VCaP (cell line): Measurements from ENCODE around the gene APCDD1L.

Experiments
- H3K27ac ChIP-seq: fragments of 450-650 bp; 2 replicates; pipeline ENCODE4 v1.5.1; 2017
- TF ChIP-seq, protein P1 (sequence below): fragments of 450-650 bp; conservative IDR thresholded peaks from 2 replicates; pipeline ENCODE4 v1.5.1; 2017; ENCODE audit warnings: mild to moderate bottlenecking, moderate library complexity

APCDD1L gene

DNA sequence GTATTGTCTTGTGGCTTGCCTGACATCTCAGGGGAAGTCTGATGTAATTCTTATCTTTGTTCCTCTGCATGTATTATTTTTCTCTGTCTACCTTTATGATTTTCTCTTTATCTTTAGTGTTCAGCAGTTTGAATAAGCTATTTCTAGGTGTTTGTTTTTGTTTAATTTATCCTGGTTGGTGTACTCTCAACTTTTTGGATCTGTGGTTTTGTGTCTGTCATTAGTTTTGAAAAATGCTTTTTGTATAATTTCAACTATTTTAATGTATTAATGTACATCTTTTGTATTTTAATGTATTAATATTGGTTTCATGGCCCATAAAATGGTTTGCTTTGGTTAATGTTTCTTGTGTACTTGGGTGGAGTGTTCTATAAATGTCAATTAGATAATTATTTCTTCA is 15.9 kb upstream of the APCDD1L start:
- TF ChIP-seq, protein P1, sequence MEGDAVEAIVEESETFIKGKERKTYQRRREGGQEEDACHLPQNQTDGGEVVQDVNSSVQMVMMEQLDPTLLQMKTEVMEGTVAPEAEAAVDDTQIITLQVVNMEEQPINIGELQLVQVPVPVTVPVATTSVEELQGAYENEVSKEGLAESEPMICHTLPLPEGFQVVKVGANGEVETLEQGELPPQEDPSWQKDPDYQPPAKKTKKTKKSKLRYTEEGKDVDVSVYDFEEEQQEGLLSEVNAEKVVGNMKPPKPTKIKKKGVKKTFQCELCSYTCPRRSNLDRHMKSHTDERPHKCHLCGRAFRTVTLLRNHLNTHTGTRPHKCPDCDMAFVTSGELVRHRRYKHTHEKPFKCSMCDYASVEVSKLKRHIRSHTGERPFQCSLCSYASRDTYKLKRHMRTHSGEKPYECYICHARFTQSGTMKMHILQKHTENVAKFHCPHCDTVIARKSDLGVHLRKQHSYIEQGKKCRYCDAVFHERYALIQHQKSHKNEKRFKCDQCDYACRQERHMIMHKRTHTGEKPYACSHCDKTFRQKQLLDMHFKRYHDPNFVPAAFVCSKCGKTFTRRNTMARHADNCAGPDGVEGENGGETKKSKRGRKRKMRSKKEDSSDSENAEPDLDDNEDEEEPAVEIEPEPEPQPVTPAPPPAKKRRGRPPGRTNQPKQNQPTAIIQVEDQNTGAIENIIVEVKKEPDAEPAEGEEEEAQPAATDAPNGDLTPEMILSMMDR: no peak

GRCh38 chr20:58528412-58528811 is 13.2 kb upstream of the APCDD1L start:
- no peak overlapping the region for H3K27ac ChIP-seq
- TF ChIP-seq, protein P1: no peak

More for the DNA sequence above, 15.9 kb upstream of the APCDD1L start:
- no peak overlapping the region for H3K27ac ChIP-seq

GRCh38 chr20:58526411-58526810 is 11.2 kb upstream of the APCDD1L start:
- TF ChIP-seq, protein P1: no peak
- H3K27ac ChIP-seq: no peak overlapping the region

GRCh38 chr20:58524814-58525213 is 9.6 kb upstream of the APCDD1L start:
- TF ChIP-seq, protein P1: no peak
- no peak overlapping the region for H3K27ac ChIP-seq

DNA sequence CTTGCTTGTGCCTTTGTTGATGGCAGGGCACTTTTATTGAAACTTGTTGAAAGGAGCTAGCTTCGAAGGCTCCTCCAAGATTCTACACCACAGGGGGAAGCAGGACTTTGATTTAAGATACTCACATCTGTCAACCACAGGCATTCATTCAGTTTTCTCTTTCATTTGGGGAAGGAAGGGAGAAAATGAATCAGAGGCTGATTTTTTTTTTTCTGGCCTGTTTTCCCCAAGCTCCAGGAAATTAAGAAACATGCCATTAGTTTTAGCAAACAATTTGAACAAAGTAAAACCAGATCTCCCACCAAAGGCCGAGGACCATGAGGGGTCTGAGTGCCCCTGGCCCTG is 8.7 kb upstream of the APCDD1L start:
- TF ChIP-seq, protein P1: no peak
- H3K27ac ChIP-seq: no peak overlapping the region

DNA sequence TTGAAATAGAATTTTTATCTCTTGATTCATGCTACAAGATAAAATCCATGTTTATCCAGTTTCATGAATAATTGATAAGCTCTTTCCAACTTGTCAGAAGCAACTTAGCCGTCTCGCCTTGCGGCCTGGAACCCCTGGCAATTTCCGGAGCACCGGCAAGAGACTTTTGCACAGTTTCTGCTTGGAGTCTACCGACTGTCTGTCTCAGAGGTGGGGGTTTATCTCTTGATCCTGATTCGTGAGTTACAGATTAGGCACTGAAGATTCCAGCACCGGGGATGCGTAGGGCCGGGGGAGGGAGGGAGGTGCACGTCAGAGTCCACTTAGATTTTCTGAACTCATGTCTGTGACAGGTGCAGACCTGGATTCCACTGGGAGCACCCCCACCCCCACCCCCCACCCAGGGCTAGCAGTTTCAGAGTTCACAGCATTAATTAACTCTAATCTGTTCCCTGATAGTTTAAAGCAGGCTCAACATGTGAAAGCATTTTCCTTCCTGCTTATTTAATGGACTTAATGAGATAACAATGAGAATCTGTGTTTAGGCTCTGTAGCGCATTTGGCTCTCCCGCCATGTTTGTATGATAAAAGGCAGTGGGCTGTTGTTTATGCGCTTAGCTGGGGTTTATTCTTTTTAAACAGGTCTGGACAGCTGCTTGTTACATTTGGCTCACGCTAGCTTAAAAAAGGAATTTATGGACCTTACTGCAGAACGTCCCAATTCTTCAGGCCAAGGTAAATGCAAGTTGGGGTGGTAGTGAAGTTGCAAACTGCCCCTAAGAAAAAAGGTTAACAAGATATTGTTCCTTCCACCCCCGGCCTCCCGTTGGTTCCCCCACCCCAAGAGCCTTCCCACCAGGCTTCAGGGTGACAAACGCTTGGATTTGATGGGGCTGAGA is 8.1 kb upstream of the APCDD1L start:
- H3K27ac ChIP-seq: no peak overlapping the region
- TF ChIP-seq, protein P1: no peak

- H3K27ac ChIP-seq: no peak overlapping the region
- TF ChIP-seq, protein P1: no peak
Measured at GRCh38 chr20:58522666-58523065, 7.5 kb upstream of the APCDD1L start.
